Subcutaneous abdominal adipose tissue (tissue), 5 donors: Measurements from ENCODE around the gene PLXNA4.
"Not testable (repeated sequence)": the region's sequence is repeated elsewhere in the genome, so short reads cannot be mapped to it uniquely, and the experiment has no call there.

Experiments used
- H3K27ac ChIP-seq: one replicate; pipeline ENCODE4 v1.7.0; 2013; ENCODE audit warnings: low read depth, mild to moderate bottlenecking, inconsistent platforms, low read length, moderate library complexity
- H3K27me3 ChIP-seq, 5 donors: one replicate each; pipeline ENCODE4 v1.7.0; 2013; ENCODE audit warnings: low read length in 5 of 5, inconsistent platforms in 1 of 5; ENCODE audit not compliant: control insufficient read depth in 5 of 5, insufficient read depth in 4 of 5
- H3K36me3 ChIP-seq, 5 donors: one replicate each; pipeline ENCODE4 v1.7.0; 2013; ENCODE audit warnings: low read length in 5 of 5; ENCODE audit not compliant: control insufficient read depth in 5 of 5, insufficient read depth in 5 of 5
- H3K4me1 ChIP-seq, 5 donors: one replicate each; pipeline ENCODE4 v1.7.0; 2013; ENCODE audit warnings: low read length in 5 of 5, mild to moderate bottlenecking in 3 of 5, moderate library complexity in 1 of 5; ENCODE audit not compliant: control insufficient read depth in 5 of 5, insufficient read depth in 5 of 5
- H3K4me3 ChIP-seq, 5 donors: one replicate each; pipeline ENCODE4 v1.7.0; 2013; ENCODE audit warnings: low read length in 5 of 5, low read depth in 1 of 5
- H3K9ac ChIP-seq, 5 donors: one replicate each; pipeline ENCODE4 v1.7.0; 2013; ENCODE audit warnings: low read length in 5 of 5, mild to moderate bottlenecking in 4 of 5, moderate library complexity in 3 of 5
- H3K9me3 ChIP-seq, 5 donors: one replicate each; pipeline ENCODE4 v1.7.0; 2013; ENCODE audit warnings: low read length in 5 of 5; ENCODE audit not compliant: control insufficient read depth in 5 of 5
- donor health status: healthy.
- donor health status: healthy.
- donor health status: healthy.
- donor health status: healthy.
- donor health status: healthy.

Gene PLXNA4

DNA sequence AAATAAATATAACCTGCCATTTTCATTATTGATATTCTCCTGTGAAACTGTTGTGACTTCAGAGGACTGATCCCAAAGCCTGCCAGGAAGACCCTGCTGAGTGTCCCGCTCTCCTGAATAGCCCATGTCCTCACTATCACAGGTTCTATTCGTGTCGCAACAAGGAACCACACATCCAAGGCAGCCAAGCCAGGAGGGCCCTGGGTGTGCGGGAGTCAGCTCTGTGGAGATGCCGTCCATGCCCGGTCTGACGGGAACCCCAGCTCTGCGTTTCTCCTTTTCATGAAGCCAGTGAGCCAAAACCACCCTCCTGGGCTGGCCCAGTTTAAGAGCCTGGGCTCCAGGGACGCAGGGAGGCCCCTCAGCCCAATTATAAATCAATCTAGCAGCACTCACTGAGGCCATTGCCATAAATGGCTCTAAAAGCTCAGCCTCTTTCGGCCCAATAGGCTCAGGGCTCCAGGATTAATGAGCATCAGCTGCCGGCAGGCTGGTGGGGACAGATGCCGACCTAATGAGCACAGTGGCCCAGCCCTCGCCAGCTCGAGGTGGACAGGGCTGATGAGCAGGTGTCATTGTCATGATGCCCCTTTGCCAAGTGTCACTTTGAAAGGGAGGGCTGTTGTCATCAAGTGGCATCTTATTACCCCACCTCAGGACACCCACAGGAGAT lies 177.9 kb downstream of the PLXNA4 start:
- Histone ChIP-seq H3K9me3 (no peaks in the 10 kb centered on the region), H3K4me3 (no peak overlapping the region), H3K27ac (no peak overlapping the region)

GRCh38 chr7:132397070-132397469 lies 179.2 kb downstream of the PLXNA4 start:
- no peaks in the 10 kb centered on the region for H3K27me3 ChIP-seq
- H3K36me3 ChIP-seq = no peaks in the 10 kb centered on the region
- no peak overlapping the region for H3K9ac ChIP-seq
- no peak overlapping the region for H3K4me3 ChIP-seq
- no peak overlapping the region for H3K27ac ChIP-seq
- H3K4me1 ChIP-seq = peaks cover 15 to 51% (median 41%) of the 10 kb centered on the region in 5 donors
- no peaks in the 10 kb centered on the region for H3K9me3 ChIP-seq

More for the DNA sequence above, 177.9 kb downstream of the PLXNA4 start:
- Histone ChIP-seq H3K4me1 (peaks cover 15 to 61% (median 51%) of the 10 kb centered on the region in 5 donors), H3K36me3 (no peaks in the 10 kb centered on the region), H3K9ac (no peak overlapping the region), H3K27me3 (no peaks in the 10 kb centered on the region)

GRCh38 chr7:132395361-132395760 lies 180.9 kb downstream of the PLXNA4 start:
- no peak overlapping the region for H3K27ac ChIP-seq
- no peak overlapping the region for H3K4me3 ChIP-seq
- H3K4me1 ChIP-seq = peaks cover 9 to 34% (median 27%) of the 10 kb centered on the region in 5 donors
- no peaks in the 10 kb centered on the region for H3K9me3 ChIP-seq
- H3K27me3 ChIP-seq = no peaks in the 10 kb centered on the region
- no peak overlapping the region for H3K9ac ChIP-seq
- H3K36me3 ChIP-seq = no peaks in the 10 kb centered on the region

DNA sequence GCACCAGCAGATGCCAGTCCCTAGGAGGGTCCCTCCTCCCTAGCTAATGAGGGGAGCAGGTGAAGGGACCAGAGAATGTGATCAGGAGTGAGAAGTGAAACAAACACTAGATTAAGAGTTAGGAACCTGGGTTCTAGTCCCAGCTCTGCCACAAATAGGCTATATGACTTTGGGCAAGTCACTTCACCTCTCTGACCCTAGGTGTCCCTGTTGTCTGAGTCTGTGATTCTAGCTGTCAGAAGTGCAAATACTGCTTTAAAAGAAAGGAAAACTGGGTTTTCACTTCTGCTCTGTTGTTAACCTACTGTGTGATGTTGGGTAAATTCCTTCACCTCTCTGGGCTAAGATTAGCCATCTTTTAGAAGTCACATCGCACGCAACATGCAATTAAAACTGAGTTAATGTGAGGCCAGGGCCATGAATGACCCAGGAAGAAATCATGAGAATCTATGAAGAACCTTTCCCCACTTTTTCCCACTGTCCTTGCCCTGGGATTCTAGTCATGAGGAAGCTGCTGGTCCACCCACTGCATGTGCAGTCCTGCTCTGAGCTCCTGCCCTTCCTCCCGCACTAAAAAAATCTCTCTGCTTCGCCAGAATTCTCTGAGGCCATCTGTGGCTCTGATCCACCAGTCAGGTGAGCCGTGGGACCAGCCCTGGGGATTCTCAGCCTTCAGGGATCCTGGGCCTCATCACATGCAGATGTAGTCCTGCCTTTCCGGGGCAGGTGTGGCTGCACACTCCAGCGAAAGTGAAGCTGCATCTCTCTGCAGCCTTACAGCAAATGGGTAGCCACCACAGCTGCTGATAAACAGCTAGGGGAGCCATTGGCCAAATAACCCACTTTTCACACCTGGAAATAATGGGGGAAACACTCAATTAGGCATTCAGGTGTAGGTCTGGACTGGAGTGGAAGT lies 181.7 kb downstream of the PLXNA4 start:
- Histone ChIP-seq H3K9me3 (no peaks in the 10 kb centered on the region), H3K27ac (peak overlapping the region; percentile 50), H3K4me3 (peak overlapping the region in 1 of 5 donors; percentile 16), H3K4me1 (peaks cover 7 to 25% (median 22%) of the 10 kb centered on the region in 5 donors), H3K9ac (peak overlapping the region in 1 of 5 donors; percentile 26), H3K36me3 (no peaks in the 10 kb centered on the region), H3K27me3 (no peaks in the 10 kb centered on the region)

- Histone ChIP-seq H3K36me3 (no peaks in the 10 kb centered on the region), H3K27ac (peak overlapping the region; percentile 50)
Observed at GRCh38 chr7:132393789-132394261, 182.4 kb downstream of the PLXNA4 start.

DNA sequence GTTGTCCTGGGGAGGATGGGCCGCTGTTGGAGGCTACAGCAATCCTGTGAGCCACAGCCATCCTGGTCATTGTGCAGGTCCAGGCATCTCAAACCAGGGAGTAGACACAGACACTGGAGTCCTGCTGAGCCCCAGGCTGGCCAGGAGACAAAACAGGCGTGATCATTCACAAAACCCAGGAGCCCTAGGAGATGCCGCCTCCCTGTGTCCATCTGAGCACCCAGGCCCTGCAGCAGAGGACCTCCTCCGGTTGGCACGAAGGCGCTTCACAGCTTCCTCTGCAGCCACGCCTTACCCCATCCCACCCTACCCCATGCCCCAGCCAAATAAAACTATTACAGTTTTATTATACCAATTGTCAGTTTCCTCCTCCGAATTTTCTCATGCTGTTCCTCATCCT lies 183.6 kb downstream of the PLXNA4 start:
- no peaks in the 10 kb centered on the region for H3K27me3 ChIP-seq
- H3K4me1 ChIP-seq = peaks cover 7 to 24% (median 19%) of the 10 kb centered on the region in 5 donors
- H3K9me3 ChIP-seq = no peaks in the 10 kb centered on the region
- H3K4me3 ChIP-seq = no peak overlapping the region
- no peak overlapping the region for H3K9ac ChIP-seq
- no peaks in the 10 kb centered on the region for H3K36me3 ChIP-seq
- H3K27ac ChIP-seq = no peak overlapping the region

More at GRCh38 chr7:132393789-132394261, 182.4 kb downstream of the PLXNA4 start:
- Histone ChIP-seq H3K9ac (peak overlapping the region in 3 of 5 donors; percentile 17 to 53 (median 26)), H3K27me3 (no peaks in the 10 kb centered on the region), H3K4me1 (peaks cover 7 to 22% (median 19%) of the 10 kb centered on the region in 5 donors), H3K9me3 (no peaks in the 10 kb centered on the region), H3K4me3 (peak overlapping the region in 2 of 5 donors; percentile 16 to 19)

- H3K4me3 ChIP-seq = no peak overlapping the region
- no peak overlapping the region for H3K27ac ChIP-seq
- no peaks in the 10 kb centered on the region for H3K36me3 ChIP-seq
- peaks cover 7 to 44% (median 29%) of the 10 kb centered on the region in 5 donors for H3K4me1 ChIP-seq
- no peak overlapping the region for H3K9ac ChIP-seq
- no peaks in the 10 kb centered on the region for H3K9me3 ChIP-seq
- H3K27me3 ChIP-seq = no peaks in the 10 kb centered on the region
Observed at GRCh38 chr7:132390705-132391104, 185.6 kb downstream of the PLXNA4 start.

- H3K36me3 ChIP-seq, H3K9ac ChIP-seq, H3K27me3 ChIP-seq, H3K27ac ChIP-seq, H3K4me3 ChIP-seq, H3K9me3 ChIP-seq: not testable (repeated sequence)
- peaks cover 7 to 42% (median 29%) of the 10 kb centered on the region in 5 donors for H3K4me1 ChIP-seq
Observed at GRCh38 chr7:132390049-132390448, 186.2 kb downstream of the PLXNA4 start.

GRCh38 chr7:132388688-132389087 lies 187.6 kb downstream of the PLXNA4 start:
- Histone ChIP-seq H3K4me3 (no peak overlapping the region), H3K9ac (no peak overlapping the region), H3K27ac (no peak overlapping the region), H3K9me3 (no peaks in the 10 kb centered on the region), H3K36me3 (no peaks in the 10 kb centered on the region), H3K27me3 (no peaks in the 10 kb centered on the region), H3K4me1 (peaks cover 0 to 30% (median 16%) of the 10 kb centered on the region in 5 donors)

- Histone ChIP-seq H3K9me3 (no peaks in the 10 kb centered on the region), H3K9ac (no peak overlapping the region), H3K4me3 (no peak overlapping the region), H3K4me1 (peaks cover 0 to 24% (median 10%) of the 10 kb centered on the region in 5 donors), H3K27ac (no peak overlapping the region), H3K27me3 (no peaks in the 10 kb centered on the region), H3K36me3 (no peaks in the 10 kb centered on the region)
Observed at GRCh38 chr7:132387596-132387995, 188.7 kb downstream of the PLXNA4 start.
